NB4 (cell line): Measurements from ENCODE around the gene SAMD14.

Experiments
- CTCF ChIP-seq: IDR thresholded peaks from one replicate; pipeline ENCODE4 v1.5.1; 2012; ENCODE audit warnings: low read depth, low read length
- MAX ChIP-seq: IDR thresholded peaks from 2 replicates; pipeline ENCODE4 v1.6.1; 2011; ENCODE audit warnings: low read depth, low read length
- MYC ChIP-seq: IDR thresholded peaks from 2 replicates; pipeline ENCODE4 v1.6.1; 2011; ENCODE audit warnings: low read depth, low read length
- POLR2A ChIP-seq: IDR thresholded peaks from 2 replicates; pipeline ENCODE4 v1.6.1; 2011; ENCODE audit warnings: mild to moderate bottlenecking; ENCODE audit not compliant: insufficient read length; ENCODE audit errors: extremely low read depth

- TF ChIP-seq CTCF (no peak), MAX (no peak), POLR2A (no peak), MYC (no peak)
Observed at GRCh38 chr17:50101346-50102163, 28.4 kb downstream of the SAMD14 start.
